ENCODE data around the gene FHL3. TPM values are rescaled to one million over a fixed set of nuclear protein-coding genes. Genes with fewer than 3 reads are reported as not detected.

The FHL3 gene
- total and polyA plus RNA-seq, 9 of the 15 experiments (the other 6 are each of a cell fraction or from before 2014, with no cell fraction given), result 6.1 to 144 (median 34.1) TPM

DNA sequence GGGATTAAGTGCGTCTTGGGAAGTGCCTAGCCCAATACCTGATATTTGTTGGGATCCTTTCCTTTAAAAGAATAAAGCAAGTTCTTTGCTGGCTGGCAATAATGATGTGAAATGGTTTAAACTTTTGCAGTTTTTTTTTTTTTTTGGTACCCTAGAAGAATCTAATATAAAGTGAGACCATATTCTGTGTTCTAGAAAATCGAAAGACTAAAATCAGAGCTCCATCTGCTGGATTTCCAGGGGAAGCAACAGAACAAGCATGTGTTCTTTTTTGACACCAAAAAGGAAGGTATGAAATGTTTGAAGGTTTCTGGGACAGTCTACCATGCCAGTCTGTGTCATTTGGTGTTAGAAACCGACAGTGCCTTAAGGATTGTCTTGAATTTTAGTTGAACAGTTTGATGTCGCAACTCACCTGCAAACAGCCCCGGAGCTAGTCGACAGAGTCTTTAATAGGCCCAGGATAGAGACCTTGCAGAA lies 13.6 kb upstream of the FHL3 start (continued):
- TF ChIP-seq, protein P1, sequence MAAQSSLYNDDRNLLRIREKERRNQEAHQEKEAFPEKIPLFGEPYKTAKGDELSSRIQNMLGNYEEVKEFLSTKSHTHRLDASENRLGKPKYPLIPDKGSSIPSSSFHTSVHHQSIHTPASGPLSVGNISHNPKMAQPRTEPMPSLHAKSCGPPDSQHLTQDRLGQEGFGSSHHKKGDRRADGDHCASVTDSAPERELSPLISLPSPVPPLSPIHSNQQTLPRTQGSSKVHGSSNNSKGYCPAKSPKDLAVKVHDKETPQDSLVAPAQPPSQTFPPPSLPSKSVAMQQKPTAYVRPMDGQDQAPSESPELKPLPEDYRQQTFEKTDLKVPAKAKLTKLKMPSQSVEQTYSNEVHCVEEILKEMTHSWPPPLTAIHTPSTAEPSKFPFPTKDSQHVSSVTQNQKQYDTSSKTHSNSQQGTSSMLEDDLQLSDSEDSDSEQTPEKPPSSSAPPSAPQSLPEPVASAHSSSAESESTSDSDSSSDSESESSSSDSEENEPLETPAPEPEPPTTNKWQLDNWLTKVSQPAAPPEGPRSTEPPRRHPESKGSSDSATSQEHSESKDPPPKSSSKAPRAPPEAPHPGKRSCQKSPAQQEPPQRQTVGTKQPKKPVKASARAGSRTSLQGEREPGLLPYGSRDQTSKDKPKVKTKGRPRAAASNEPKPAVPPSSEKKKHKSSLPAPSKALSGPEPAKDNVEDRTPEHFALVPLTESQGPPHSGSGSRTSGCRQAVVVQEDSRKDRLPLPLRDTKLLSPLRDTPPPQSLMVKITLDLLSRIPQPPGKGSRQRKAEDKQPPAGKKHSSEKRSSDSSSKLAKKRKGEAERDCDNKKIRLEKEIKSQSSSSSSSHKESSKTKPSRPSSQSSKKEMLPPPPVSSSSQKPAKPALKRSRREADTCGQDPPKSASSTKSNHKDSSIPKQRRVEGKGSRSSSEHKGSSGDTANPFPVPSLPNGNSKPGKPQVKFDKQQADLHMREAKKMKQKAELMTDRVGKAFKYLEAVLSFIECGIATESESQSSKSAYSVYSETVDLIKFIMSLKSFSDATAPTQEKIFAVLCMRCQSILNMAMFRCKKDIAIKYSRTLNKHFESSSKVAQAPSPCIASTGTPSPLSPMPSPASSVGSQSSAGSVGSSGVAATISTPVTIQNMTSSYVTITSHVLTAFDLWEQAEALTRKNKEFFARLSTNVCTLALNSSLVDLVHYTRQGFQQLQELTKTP (IDR thresholded peaks at IDR 0.05; ENCODE audit: low read depth in 1 of 2, partially characterized antibody in 2 of 2), result peak in 1 of 2 experiments; percentile 23
- TF ChIP-seq L3MBTL2 (IDR thresholded peaks at IDR 0.05) (peak; percentile 45; the same call in 1 of the 2 replicates), RAD21 (CRISPR knock-in tag; conservative IDR thresholded peaks at IDR 0.05 in 1 of 2, IDR thresholded peaks at IDR 0.05 in 1 of 2) (peak; percentile 72 to 75), ZNF384 (IDR thresholded peaks at IDR 0.05; ENCODE audit: low read depth, low read length) (peak; percentile 64), ZFP36 (IDR thresholded peaks at IDR 0.05; ENCODE audit: low read depth, low read length, partially characterized antibody) (no peak)
- TF ChIP-seq, protein P2, sequence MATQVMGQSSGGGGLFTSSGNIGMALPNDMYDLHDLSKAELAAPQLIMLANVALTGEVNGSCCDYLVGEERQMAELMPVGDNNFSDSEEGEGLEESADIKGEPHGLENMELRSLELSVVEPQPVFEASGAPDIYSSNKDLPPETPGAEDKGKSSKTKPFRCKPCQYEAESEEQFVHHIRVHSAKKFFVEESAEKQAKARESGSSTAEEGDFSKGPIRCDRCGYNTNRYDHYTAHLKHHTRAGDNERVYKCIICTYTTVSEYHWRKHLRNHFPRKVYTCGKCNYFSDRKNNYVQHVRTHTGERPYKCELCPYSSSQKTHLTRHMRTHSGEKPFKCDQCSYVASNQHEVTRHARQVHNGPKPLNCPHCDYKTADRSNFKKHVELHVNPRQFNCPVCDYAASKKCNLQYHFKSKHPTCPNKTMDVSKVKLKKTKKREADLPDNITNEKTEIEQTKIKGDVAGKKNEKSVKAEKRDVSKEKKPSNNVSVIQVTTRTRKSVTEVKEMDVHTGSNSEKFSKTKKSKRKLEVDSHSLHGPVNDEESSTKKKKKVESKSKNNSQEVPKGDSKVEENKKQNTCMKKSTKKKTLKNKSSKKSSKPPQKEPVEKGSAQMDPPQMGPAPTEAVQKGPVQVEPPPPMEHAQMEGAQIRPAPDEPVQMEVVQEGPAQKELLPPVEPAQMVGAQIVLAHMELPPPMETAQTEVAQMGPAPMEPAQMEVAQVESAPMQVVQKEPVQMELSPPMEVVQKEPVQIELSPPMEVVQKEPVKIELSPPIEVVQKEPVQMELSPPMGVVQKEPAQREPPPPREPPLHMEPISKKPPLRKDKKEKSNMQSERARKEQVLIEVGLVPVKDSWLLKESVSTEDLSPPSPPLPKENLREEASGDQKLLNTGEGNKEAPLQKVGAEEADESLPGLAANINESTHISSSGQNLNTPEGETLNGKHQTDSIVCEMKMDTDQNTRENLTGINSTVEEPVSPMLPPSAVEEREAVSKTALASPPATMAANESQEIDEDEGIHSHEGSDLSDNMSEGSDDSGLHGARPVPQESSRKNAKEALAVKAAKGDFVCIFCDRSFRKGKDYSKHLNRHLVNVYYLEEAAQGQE (IDR thresholded peaks at IDR 0.05; ENCODE audit: borderline replicate concordance), result peak; percentile 71
- TF ChIP-seq, protein P2 (CRISPR knock-in tag; IDR thresholded peaks at IDR 0.05; ENCODE audit: low read depth), result no peak
